Measurements from ENCODE around the gene PHLPP1.

Gene PHLPP1

DNA sequence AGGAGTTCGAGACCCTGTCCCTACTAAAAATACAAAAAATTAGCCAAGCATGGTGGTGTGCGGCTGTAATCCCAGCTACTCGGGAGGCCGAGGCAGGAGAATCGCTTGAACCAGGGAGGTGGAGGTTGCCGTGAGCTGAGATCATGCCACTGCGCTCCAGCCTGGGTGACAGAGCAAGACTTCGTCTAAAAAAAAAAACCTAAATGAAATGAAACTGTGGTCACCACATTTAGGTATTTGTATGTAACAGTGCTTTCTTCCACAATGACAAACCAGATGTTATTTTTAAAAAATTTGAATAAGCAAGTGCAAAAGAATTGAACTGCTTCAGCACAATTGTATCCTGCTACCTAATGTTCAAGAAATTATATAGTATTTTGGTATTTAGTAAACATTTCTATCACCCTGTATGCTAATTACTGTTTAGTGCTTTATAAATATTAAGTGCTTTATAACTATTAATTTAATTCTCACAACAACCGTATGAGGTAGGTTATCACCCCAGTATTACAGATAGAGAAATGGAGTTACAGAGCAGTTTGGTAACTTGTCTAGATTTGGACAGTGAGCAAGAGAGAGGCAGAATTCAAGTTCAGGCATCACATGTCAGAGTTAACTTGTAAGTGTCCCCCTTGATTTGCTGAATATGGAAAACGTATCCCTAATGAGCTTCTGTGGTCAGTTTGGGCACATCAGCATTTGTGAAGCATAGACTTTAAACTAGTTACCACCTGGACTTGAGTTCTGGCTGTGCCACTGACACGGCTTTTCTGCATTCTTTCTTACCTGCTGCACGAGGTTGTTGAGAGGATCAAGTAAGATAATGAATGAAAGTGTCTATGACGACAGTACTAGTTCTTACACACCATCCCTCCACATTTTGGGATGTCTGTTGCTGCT, 14.4 kb downstream of the PHLPP1 start:
- TF ChIP-seq, protein P1, sequence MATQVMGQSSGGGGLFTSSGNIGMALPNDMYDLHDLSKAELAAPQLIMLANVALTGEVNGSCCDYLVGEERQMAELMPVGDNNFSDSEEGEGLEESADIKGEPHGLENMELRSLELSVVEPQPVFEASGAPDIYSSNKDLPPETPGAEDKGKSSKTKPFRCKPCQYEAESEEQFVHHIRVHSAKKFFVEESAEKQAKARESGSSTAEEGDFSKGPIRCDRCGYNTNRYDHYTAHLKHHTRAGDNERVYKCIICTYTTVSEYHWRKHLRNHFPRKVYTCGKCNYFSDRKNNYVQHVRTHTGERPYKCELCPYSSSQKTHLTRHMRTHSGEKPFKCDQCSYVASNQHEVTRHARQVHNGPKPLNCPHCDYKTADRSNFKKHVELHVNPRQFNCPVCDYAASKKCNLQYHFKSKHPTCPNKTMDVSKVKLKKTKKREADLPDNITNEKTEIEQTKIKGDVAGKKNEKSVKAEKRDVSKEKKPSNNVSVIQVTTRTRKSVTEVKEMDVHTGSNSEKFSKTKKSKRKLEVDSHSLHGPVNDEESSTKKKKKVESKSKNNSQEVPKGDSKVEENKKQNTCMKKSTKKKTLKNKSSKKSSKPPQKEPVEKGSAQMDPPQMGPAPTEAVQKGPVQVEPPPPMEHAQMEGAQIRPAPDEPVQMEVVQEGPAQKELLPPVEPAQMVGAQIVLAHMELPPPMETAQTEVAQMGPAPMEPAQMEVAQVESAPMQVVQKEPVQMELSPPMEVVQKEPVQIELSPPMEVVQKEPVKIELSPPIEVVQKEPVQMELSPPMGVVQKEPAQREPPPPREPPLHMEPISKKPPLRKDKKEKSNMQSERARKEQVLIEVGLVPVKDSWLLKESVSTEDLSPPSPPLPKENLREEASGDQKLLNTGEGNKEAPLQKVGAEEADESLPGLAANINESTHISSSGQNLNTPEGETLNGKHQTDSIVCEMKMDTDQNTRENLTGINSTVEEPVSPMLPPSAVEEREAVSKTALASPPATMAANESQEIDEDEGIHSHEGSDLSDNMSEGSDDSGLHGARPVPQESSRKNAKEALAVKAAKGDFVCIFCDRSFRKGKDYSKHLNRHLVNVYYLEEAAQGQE (IDR thresholded peaks at IDR 0.05; ENCODE audit: low read depth), result no peak
- TF ChIP-seq TAF1 (IDR thresholded peaks at IDR 0.05; ENCODE audit: low read depth), result no peak
- TF ChIP-seq, protein P2, sequence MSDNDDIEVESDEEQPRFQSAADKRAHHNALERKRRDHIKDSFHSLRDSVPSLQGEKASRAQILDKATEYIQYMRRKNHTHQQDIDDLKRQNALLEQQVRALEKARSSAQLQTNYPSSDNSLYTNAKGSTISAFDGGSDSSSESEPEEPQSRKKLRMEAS (IDR thresholded peaks at IDR 0.05), result no peak

DNA sequence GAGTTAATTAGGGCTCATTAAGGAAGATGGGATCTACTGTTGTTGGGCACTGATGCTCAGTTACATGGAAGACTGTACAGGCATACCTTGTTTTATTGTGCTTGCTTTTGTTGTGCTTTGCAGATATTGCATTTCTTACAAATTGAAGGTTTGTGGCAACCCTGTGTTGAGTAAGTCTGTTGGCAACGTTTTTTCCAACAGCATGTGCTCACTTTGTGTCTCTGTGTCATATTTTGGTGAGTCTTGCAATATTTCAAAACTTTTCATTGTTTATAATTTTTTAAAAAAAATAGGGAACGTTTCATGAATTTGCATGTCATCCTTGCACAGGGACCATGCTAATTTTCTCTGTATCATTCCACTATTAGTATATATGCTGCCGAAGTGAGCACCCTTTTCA, 15.6 kb downstream of the PHLPP1 start:
- TF ChIP-seq FOXM1 (IDR thresholded peaks at IDR 0.05; ENCODE audit: borderline replicate concordance, low read depth), result no peak
- TF ChIP-seq ZBTB7A (IDR thresholded peaks at IDR 0.05; ENCODE audit: low read depth), result no peak
- TF ChIP-seq EP300 (IDR thresholded peaks at IDR 0.05; ENCODE audit: borderline replicate concordance), result no peak

DNA sequence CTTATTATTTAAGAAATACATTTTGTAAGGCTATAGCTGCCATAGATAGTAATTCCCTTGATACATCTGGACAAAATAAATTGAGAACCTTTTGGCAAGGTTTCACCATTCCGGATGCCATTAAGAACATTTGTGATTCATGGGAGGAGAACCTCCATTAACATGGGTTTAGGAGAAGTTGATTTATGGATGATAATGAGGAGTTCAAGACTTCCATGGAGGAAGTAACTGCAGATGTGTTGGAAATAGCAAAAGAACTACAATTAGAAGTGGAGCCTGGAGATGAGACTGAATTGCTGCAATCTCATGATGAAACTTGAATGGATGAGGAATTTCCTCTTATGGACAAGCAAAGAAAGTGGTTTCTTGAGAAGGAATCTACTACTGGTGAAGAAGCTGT, 17.3 kb downstream of the PHLPP1 start:
- TF ChIP-seq NFIC (IDR thresholded peaks at IDR 0.05) (no peak), TAF1 (IDR thresholded peaks at IDR 0.05; ENCODE audit: low read depth) (no peak), EGR1 (IDR thresholded peaks at IDR 0.05) (no peak), EP300 (IDR thresholded peaks at IDR 0.05; ENCODE audit: borderline replicate concordance) (no peak), YY1 (IDR thresholded peaks at IDR 0.05; ENCODE audit: low read depth) (no peak)
- TF ChIP-seq, protein P2 (IDR thresholded peaks at IDR 0.05), result no peak

DNA sequence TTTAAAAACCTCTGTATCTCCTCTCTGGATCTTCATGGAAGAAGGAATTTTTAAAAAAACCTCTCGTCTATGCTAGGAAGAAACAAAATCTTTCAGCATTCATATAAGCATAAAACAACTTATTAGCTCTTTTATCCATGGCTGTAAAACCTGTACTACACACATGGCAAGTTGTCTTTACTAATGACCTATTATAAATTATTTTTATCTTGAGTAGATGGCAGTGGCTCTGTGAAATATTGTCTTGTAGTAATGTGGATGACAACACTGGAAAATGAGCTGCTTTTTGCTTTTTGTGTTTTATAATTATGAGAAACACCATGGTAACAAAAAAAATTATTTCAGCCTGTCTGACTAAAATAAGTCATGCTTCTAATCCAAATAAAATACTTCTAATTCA, 18.9 kb downstream of the PHLPP1 start:
- no peak for TF ChIP-seq NFIC (IDR thresholded peaks at IDR 0.05)
- TF ChIP-seq EGR1 (IDR thresholded peaks at IDR 0.05), result no peak
- no peak for TF ChIP-seq CREB1 (IDR thresholded peaks at IDR 0.05; ENCODE audit: low read depth)
- TF ChIP-seq CEBPB (IDR thresholded peaks at IDR 0.05), result no peak
- TF ChIP-seq, protein P1 (IDR thresholded peaks at IDR 0.05; ENCODE audit: low read depth), result no peak
- no peak for TF ChIP-seq FOXM1 (IDR thresholded peaks at IDR 0.05; ENCODE audit: borderline replicate concordance, low read depth)
- TF ChIP-seq, protein P3, sequence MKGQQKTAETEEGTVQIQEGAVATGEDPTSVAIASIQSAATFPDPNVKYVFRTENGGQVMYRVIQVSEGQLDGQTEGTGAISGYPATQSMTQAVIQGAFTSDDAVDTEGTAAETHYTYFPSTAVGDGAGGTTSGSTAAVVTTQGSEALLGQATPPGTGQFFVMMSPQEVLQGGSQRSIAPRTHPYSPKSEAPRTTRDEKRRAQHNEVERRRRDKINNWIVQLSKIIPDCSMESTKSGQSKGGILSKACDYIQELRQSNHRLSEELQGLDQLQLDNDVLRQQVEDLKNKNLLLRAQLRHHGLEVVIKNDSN (IDR thresholded peaks at IDR 0.05), result no peak
- TF ChIP-seq, protein P2 (IDR thresholded peaks at IDR 0.05), result no peak
- TF ChIP-seq TAF1 (IDR thresholded peaks at IDR 0.05; ENCODE audit: low read depth), result no peak
- TF ChIP-seq EP300 (IDR thresholded peaks at IDR 0.05; ENCODE audit: borderline replicate concordance), result no peak
- no peak for TF ChIP-seq TEAD4 (IDR thresholded peaks at IDR 0.05)

DNA sequence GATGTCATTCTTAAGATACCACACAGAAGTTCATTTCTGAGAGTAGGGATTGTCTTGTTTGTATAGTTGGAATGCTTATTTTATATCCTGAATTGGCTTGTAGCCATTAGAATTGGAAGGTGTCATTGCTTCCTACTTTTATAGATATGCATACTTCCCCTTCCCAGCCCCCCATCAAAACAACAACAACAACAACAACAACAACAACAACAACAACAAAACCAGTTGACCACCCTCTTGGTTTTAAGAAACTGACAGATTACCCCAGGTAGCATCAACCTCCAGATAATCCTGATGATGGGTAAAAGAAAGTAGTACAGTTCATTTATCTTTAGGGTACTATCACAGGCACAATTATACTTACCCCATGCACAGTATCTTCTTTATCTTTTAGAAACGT, 20.0 kb downstream of the PHLPP1 start:
- TF ChIP-seq ZBTB7A (IDR thresholded peaks at IDR 0.05; ENCODE audit: low read depth) (no peak), TCF12 (IDR thresholded peaks at IDR 0.05; ENCODE audit: low read depth) (no peak), YY1 (IDR thresholded peaks at IDR 0.05; ENCODE audit: low read depth) (no peak), RAD21 (IDR thresholded peaks at IDR 0.05; ENCODE audit: low read depth) (no peak), EP300 (IDR thresholded peaks at IDR 0.05; ENCODE audit: borderline replicate concordance) (no peak), NFIC (IDR thresholded peaks at IDR 0.05) (no peak), TAF1 (IDR thresholded peaks at IDR 0.05; ENCODE audit: low read depth) (no peak), CEBPB (IDR thresholded peaks at IDR 0.05) (no peak), FOXM1 (IDR thresholded peaks at IDR 0.05; ENCODE audit: borderline replicate concordance, low read depth) (no peak)
- TF ChIP-seq, protein P2 (IDR thresholded peaks at IDR 0.05), result no peak

DNA sequence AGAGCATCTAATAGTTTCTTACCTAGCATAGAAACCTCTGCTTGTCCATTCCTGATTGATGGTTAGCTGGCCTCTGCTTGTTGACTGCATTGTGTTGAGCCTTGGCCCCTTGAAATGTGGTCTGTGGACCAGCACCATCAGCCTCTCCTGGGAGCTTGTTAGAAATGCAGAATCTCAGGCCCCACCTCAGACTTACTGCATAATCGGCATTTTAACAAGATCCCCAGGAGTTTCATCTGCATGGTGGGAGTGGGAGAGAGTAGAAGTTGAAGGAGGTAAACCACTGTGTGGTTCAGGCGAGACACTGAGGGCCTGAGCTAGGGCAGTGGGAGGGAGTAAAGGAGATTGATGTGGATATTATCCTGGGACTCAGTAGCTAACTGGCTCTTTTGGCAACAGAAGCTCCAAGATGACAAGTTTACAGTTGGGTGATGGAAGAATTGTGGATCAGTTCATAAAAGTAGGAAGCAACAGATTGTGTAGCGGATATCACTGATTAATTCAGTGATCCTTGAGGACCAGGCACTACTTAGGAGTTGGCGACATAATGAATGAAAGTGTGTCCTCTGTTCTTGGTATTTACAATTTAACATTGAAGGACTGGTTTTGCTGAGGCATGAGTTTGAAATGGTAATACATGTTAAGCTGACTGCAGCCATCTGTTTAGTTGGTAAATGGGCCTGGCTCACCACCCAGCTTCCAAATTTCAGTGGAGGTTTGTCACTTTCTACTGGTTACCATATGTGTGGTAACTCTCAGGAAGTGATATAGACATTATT, 20.9 kb downstream of the PHLPP1 start:
- TF ChIP-seq FOXM1 (IDR thresholded peaks at IDR 0.05; ENCODE audit: borderline replicate concordance, low read depth) (no peak), YY1 (IDR thresholded peaks at IDR 0.05; ENCODE audit: low read depth) (no peak)
